Measurements from ENCODE around the gene COL9A2. TPM values are rescaled to one million over a fixed set of nuclear protein-coding genes. Genes with fewer than 3 reads are reported as not detected.

COL9A2 gene
- polyA plus RNA-seq, 2 of the 4 experiments (the other 2 are of a cell fraction): 0.12 to 0.16 TPM

GRCh38 chr1:40302475-40302874 lies 14.6 kb downstream of the COL9A2 start (continued):
- TF ChIP-seq CTCF (IDR thresholded peaks at IDR 0.05) (no peak), TP53 (CRISPR knock-in tag; IDR thresholded peaks at IDR 0.05) (no peak), POLR2AphosphoS2 (conservative IDR thresholded peaks at IDR 0.05; ENCODE audit: low read length) (no peak), SREBF2 (IDR thresholded peaks at IDR 0.05) (no peak), EP300 (IDR thresholded peaks at IDR 0.05) (no peak), MAFK (IDR thresholded peaks at IDR 0.05; ENCODE audit: partially characterized antibody) (no peak)

GRCh38 chr1:40301541-40302299 lies 15.4 kb downstream of the COL9A2 start:
- 81% methylated on average over 10 of the region's 12 CpGs for WGBS (ENCODE audit: missing lambda C conversion rate)
- Histone ChIP-seq H3K27ac (no peak overlapping the region), H3K9me3 (no peaks in the 10 kb centered on the region), H3K4me3 (no peak overlapping the region), H3K4me1 (no peaks in the 10 kb centered on the region), H3K4me2 (no peak overlapping the region)
- no peak for ATAC-seq
- no peak for FAIRE-seq
- TF ChIP-seq CBX2 (IDR thresholded peaks at IDR 0.05; ENCODE audit: borderline replicate concordance, low read depth): no peak
- no peak for TF ChIP-seq JUN (IDR thresholded peaks at IDR 0.05)
- TF ChIP-seq ZSCAN20 (CRISPR knock-in tag; IDR thresholded peaks at IDR 0.05): no peak
- no peak for TF ChIP-seq SREBF2 (IDR thresholded peaks at IDR 0.05)
- TF ChIP-seq BHLHE40 (IDR thresholded peaks at IDR 0.05; ENCODE audit: low read depth, low read length): no peak
- TF ChIP-seq RFX5 (IDR thresholded peaks at IDR 0.05): no peak
- no peak for TF ChIP-seq SMC3 (IDR thresholded peaks at IDR 0.05)
- ChIA-PET CTCF (no interaction called here), POLR2A (no interaction called here)
- no peak for DNase-seq (ENCODE audit: low read depth in 1 of 2, low spot score in 1 of 2)

GRCh38 chr1:40301066-40301465 lies 16.0 kb downstream of the COL9A2 start:
- no peak overlapping the region for H3K4me2 ChIP-seq
- WGBS (ENCODE audit: missing lambda C conversion rate): 40% methylated on average over 1 of the region's 10 CpGs
- POLR2A ChIA-PET: no interaction called here

More at GRCh38 chr1:40301066-40301465, 16.0 kb downstream of the COL9A2 start:
- Histone ChIP-seq H3K4me3 (no peak overlapping the region), H3K4me1 (no peaks in the 10 kb centered on the region), H3K9me3 (no peaks in the 10 kb centered on the region), H3K27ac (no peak overlapping the region)
- CTCF ChIA-PET: interaction anchor here (1.2 to 1.7 kb wide), 2 partner anchors 14 to 38 kb away, joined by 4 to 5 read pairs; no protein-coding TSS in a partner anchor
- no peak for FAIRE-seq
- ATAC-seq: no peak
- no peak for DNase-seq (ENCODE audit: low read depth in 1 of 2, low spot score in 1 of 2)
- no peak for TF ChIP-seq EP300 (IDR thresholded peaks at IDR 0.05)
- TF ChIP-seq EHF (CRISPR knock-in tag; IDR thresholded peaks at IDR 0.05): no peak
- TF ChIP-seq SMC3 (IDR thresholded peaks at IDR 0.05): no peak
- TF ChIP-seq KDM5A (IDR thresholded peaks at IDR 0.05): no peak
- no peak for TF ChIP-seq BHLHE40 (IDR thresholded peaks at IDR 0.05; ENCODE audit: low read depth, low read length)
- TF ChIP-seq HOXB13 (CRISPR knock-in tag; IDR thresholded peaks at IDR 0.05; ENCODE audit: low read depth): no peak
- TF ChIP-seq ZFP36 (IDR thresholded peaks at IDR 0.05; ENCODE audit: borderline replicate concordance, partially characterized antibody): no peak
- no peak for TF ChIP-seq NPAS2 (CRISPR knock-in tag; IDR thresholded peaks at IDR 0.05; ENCODE audit: borderline replicate concordance)
- no peak for TF ChIP-seq MYC (IDR thresholded peaks at IDR 0.05; ENCODE audit: borderline replicate concordance, low read length)
- no peak for TF ChIP-seq KDM1A (IDR thresholded peaks at IDR 0.05; ENCODE audit: low read depth)
- no peak for TF ChIP-seq TFCP2L1 (CRISPR knock-in tag; IDR thresholded peaks at IDR 0.05)
- TF ChIP-seq REST (IDR thresholded peaks at IDR 0.05): no peak
- no peak for TF ChIP-seq POLR2A (IDR thresholded peaks at IDR 0.05; ENCODE audit: low read length)
- TF ChIP-seq ESRRA (IDR thresholded peaks at IDR 0.05; ENCODE audit: borderline replicate concordance, low read length): no peak
- TF ChIP-seq FOSL2 (IDR thresholded peaks at IDR 0.05): no peak
- no peak for TF ChIP-seq FOSL2 (CRISPR knock-in tag; IDR thresholded peaks at IDR 0.05)
- no peak for TF ChIP-seq HES2 (IDR thresholded peaks at IDR 0.05)
- no peak for TF ChIP-seq MAZ (IDR thresholded peaks at IDR 0.05; ENCODE audit: borderline replicate concordance, low read depth, low read length)
- TF ChIP-seq GATA3 (IDR thresholded peaks at IDR 0.05; ENCODE audit: borderline replicate concordance): no peak
- no peak for TF ChIP-seq MAX (IDR thresholded peaks at IDR 0.05)

All from A549 (cell line).